Pulmonary artery endothelial cell (primary cell): ENCODE results near the gene PROCA1. TPM values are rescaled to one million over a fixed set of nuclear protein-coding genes. Genes with fewer than 3 reads are reported as not detected.

Experiments
- DNase-seq: peaks from one replicate; pipeline ENCODE4 v3.0.0-alpha.2; 2011; ENCODE audit warnings: low read depth, low spot score
- total RNA-seq: library from RNA; depleted of rRNA; stranded (reverse); fragments of >200 nt; gene quantifications from 2 replicates; pipeline ENCODE4 v1.2.3, GENCODE V29; 2014

Gene PROCA1
- total RNA-seq, 1 donor from 2014 or later, result 0.66 TPM

GRCh38 chr17:28710861-28711722, 596 bp downstream of the PROCA1 start:
- DNase-seq, result peak; percentile 59

GRCh38 chr17:28707339-28707720, 4.4 kb downstream of the PROCA1 start:
- DNase-seq, result no peak

- DNase-seq, result no peak
Observed at GRCh38 chr17:28706471-28707338, 5.0 kb downstream of the PROCA1 start.

GRCh38 chr17:28705728-28706334, 5.9 kb downstream of the PROCA1 start:
- DNase-seq, result no peak

GRCh38 chr17:28705074-28705659, 6.5 kb downstream of the PROCA1 start:
- DNase-seq, result no peak

GRCh38 chr17:28704219-28704858, 7.3 kb downstream of the PROCA1 start:
- no peak for DNase-seq

- no peak for DNase-seq
Observed at GRCh38 chr17:28703552-28704218, 8.0 kb downstream of the PROCA1 start.

- no peak for DNase-seq
Observed at GRCh38 chr17:28702752-28703150, 8.9 kb downstream of the PROCA1 start.

- no peak for DNase-seq
Observed at GRCh38 chr17:28702026-28702751, 9.5 kb downstream of the PROCA1 start.

GRCh38 chr17:28700830-28701492, 10.7 kb downstream of the PROCA1 start:
- no peak for DNase-seq

GRCh38 chr17:28700278-28700677, 11.4 kb downstream of the PROCA1 start:
- no peak for DNase-seq

- DNase-seq, result no peak
Observed at GRCh38 chr17:28698253-28698941, 13.3 kb downstream of the PROCA1 start.

GRCh38 chr17:28693869-28694268, 17.8 kb downstream of the PROCA1 start:
- DNase-seq, result no peak

- no peak for DNase-seq
Observed at GRCh38 chr17:28689011-28689410, 22.7 kb downstream of the PROCA1 start.

- DNase-seq, result no peak
Observed at GRCh38 chr17:28688481-28688880, 23.2 kb downstream of the PROCA1 start.

- DNase-seq, result no peak
Observed at GRCh38 chr17:28686296-28686695, 25.4 kb downstream of the PROCA1 start.

GRCh38 chr17:28685366-28685765, 26.3 kb downstream of the PROCA1 start:
- DNase-seq, result no peak

- DNase-seq, result no peak
Observed at GRCh38 chr17:28684963-28685362, 26.7 kb downstream of the PROCA1 start.

- no peak for DNase-seq
Observed at GRCh38 chr17:28682655-28683054, 29.0 kb downstream of the PROCA1 start.
